Loucy (cell line): ENCODE data around the gene ZNRF3.
"Not testable (repeated sequence)": the region's sequence is repeated elsewhere in the genome, so short reads cannot be mapped to it uniquely, and the experiment has no call there.

Experiments
- H2AFZ ChIP-seq: fragments of 200-600 bp; sonication (generic); 2 replicates; pipeline ENCODE4 v1.6.0; 2016; ENCODE audit warnings: antibody characterized with exemption, mild to moderate bottlenecking, low read length, moderate library complexity
- H3F3A ChIP-seq: fragments of 200-600 bp; 2 replicates; pipeline ENCODE4 v1.6.0; 2016; ENCODE audit warnings: antibody characterized with exemption, low read depth, mild to moderate bottlenecking
- H3K27me3 ChIP-seq: fragments of 200-600 bp; sonication (generic); 2 replicates; pipeline ENCODE4 v1.6.1; 2014; ENCODE audit warnings: low read length, mild to moderate bottlenecking; ENCODE audit not compliant: insufficient read depth, poor library complexity, severe bottlenecking
- H3K36me3 ChIP-seq: fragments of 200-600 bp; sonication (generic); 2 replicates; pipeline ENCODE4 v1.6.1; 2016; ENCODE audit warnings: low read length; ENCODE audit not compliant: insufficient read depth
- H3K4me1 ChIP-seq: fragments of 200-600 bp; sonication (generic); 2 replicates; pipeline ENCODE4 v1.5.1; 2014; ENCODE audit warnings: low read length, mild to moderate bottlenecking; ENCODE audit not compliant: insufficient read depth, poor library complexity, severe bottlenecking
- H3K4me2 ChIP-seq: fragments of 200-600 bp; sonication (generic); 2 replicates; pipeline ENCODE4 v1.6.0; 2014; ENCODE audit warnings: antibody characterized with exemption, low read length, low read depth, mild to moderate bottlenecking; ENCODE audit not compliant: poor library complexity, severe bottlenecking
- H3K4me3 ChIP-seq: fragments of 200-600 bp; sonication (generic); 2 replicates; pipeline ENCODE4 v1.5.1; 2014; ENCODE audit warnings: low read length, mild to moderate bottlenecking, mixed read lengths; ENCODE audit not compliant: poor library complexity, severe bottlenecking
- H3K79me2 ChIP-seq: fragments of 200-600 bp; sonication (generic); 2 replicates; pipeline ENCODE4 v1.6.1; 2014; ENCODE audit warnings: low read length; ENCODE audit not compliant: insufficient read depth
- H3K9ac ChIP-seq: fragments of 200-600 bp; sonication (generic); 2 replicates; pipeline ENCODE4 v1.6.0; 2014; ENCODE audit warnings: mild to moderate bottlenecking, low read depth, low read length, moderate library complexity; ENCODE audit not compliant: poor library complexity, severe bottlenecking
- H3K9me2 ChIP-seq: fragments of 200-600 bp; sonication (generic); replicated peaks from 2 replicates; pipeline ENCODE4 v1.6.1; 2016; ENCODE audit warnings: low read depth, low read length, mixed read lengths
- H3K9me3 ChIP-seq: fragments of 200-600 bp; sonication (generic); 2 replicates; pipeline ENCODE4 v1.6.1; 2014; ENCODE audit warnings: mild to moderate bottlenecking, antibody characterized with exemption, low read length, low read depth; ENCODE audit not compliant: insufficient read depth
- H4K20me1 ChIP-seq: fragments of 200-600 bp; sonication (generic); 2 replicates; pipeline ENCODE4 v1.6.0; 2014; ENCODE audit warnings: antibody characterized with exemption, low read length, mild to moderate bottlenecking; ENCODE audit not compliant: insufficient read depth, poor library complexity, severe bottlenecking
- CTCF ChIP-seq: fragments of 200-600 bp; sonication (generic); conservative IDR thresholded peaks from 2 replicates; pipeline ENCODE4 v1.5.1; 2014; ENCODE audit warnings: mild to moderate bottlenecking, antibody characterized with exemption, low read length
- EZH2phosphoT487 ChIP-seq: fragments of 200-600 bp; IDR thresholded peaks from 2 replicates; pipeline ENCODE4 v1.6.1; 2018; ENCODE audit warnings: antibody characterized with exemption, mild to moderate bottlenecking, moderate library complexity, borderline replicate concordance

The ZNRF3 gene

GRCh38 chr22:28857288-28857687 is 26.1 kb upstream of the ZNRF3 start:
- no peaks in the 10 kb centered on the region for H3K79me2 ChIP-seq
- no peak overlapping the region for H3K9ac ChIP-seq
- no peak overlapping the region for H3K4me3 ChIP-seq
- H3F3A ChIP-seq, result no peaks in the 10 kb centered on the region
- no peaks in the 10 kb centered on the region for H3K9me2 ChIP-seq
- H3K36me3 ChIP-seq, result no peaks in the 10 kb centered on the region
- H3K9me3 ChIP-seq, result no peaks in the 10 kb centered on the region
- no peaks in the 10 kb centered on the region for H3K4me1 ChIP-seq
- H3K4me2 ChIP-seq, result no peak overlapping the region
- TF ChIP-seq EZH2phosphoT487, result no peak
- TF ChIP-seq CTCF, result no peak
- H2AFZ ChIP-seq, result no peak overlapping the region
- H4K20me1 ChIP-seq, result no peaks in the 10 kb centered on the region
- no peaks in the 10 kb centered on the region for H3K27me3 ChIP-seq

- H3K4me2 ChIP-seq, result no peak overlapping the region
- no peak overlapping the region for H3K4me3 ChIP-seq
- no peaks in the 10 kb centered on the region for H3K36me3 ChIP-seq
- no peaks in the 10 kb centered on the region for H3K4me1 ChIP-seq
- no peaks in the 10 kb centered on the region for H3K9me2 ChIP-seq
- no peak overlapping the region for H3K9ac ChIP-seq
- no peak overlapping the region for H2AFZ ChIP-seq
- H4K20me1 ChIP-seq, result no peaks in the 10 kb centered on the region
- H3F3A ChIP-seq, result no peaks in the 10 kb centered on the region
- no peaks in the 10 kb centered on the region for H3K9me3 ChIP-seq
- H3K27me3 ChIP-seq, result no peaks in the 10 kb centered on the region
- no peaks in the 10 kb centered on the region for H3K79me2 ChIP-seq
- TF ChIP-seq EZH2phosphoT487, result no peak
- TF ChIP-seq CTCF, result no peak
Observed at GRCh38 chr22:28864878-28865596, 18.3 kb upstream of the ZNRF3 start.

GRCh38 chr22:28867191-28867590 is 16.2 kb upstream of the ZNRF3 start:
- Histone ChIP-seq H3K4me1 (no peaks in the 10 kb centered on the region), H3K27me3 (no peaks in the 10 kb centered on the region), H2AFZ (no peak overlapping the region), H3K4me2 (no peak overlapping the region), H3F3A (no peaks in the 10 kb centered on the region), H3K4me3 (no peak overlapping the region), H3K9ac (no peak overlapping the region), H3K79me2 (no peaks in the 10 kb centered on the region), H3K9me3 (no peaks in the 10 kb centered on the region), H3K36me3 (no peaks in the 10 kb centered on the region), H3K9me2 (no peaks in the 10 kb centered on the region), H4K20me1 (no peaks in the 10 kb centered on the region)
- TF ChIP-seq CTCF, result no peak
- no peak for TF ChIP-seq EZH2phosphoT487

GRCh38 chr22:28868389-28868788 is 15.0 kb upstream of the ZNRF3 start:
- H3K79me2 ChIP-seq, H3K4me3 ChIP-seq, H4K20me1 ChIP-seq, H3K9me3 ChIP-seq, H3F3A ChIP-seq, H2AFZ ChIP-seq, H3K9ac ChIP-seq, H3K36me3 ChIP-seq, H3K9me2 ChIP-seq, H3K4me1 ChIP-seq, H3K27me3 ChIP-seq, H3K4me2 ChIP-seq: not testable (repeated sequence)
